Measurements from ENCODE around the gene BTBD10.
"Not testable (repeated sequence)": the region's sequence is repeated elsewhere in the genome, so short reads cannot be mapped to it uniquely, and the experiment has no call there.

The BTBD10 gene

GRCh38 chr11:13440100-13440855 lies 22.7 kb downstream of the BTBD10 start:
- no peak for DNase-seq (ENCODE audit: low read depth in 2 of 2)

GRCh38 chr11:13438291-13438690 lies 24.7 kb downstream of the BTBD10 start:
- DNase-seq (ENCODE audit: low read depth in 2 of 2) = no peak

DNA sequence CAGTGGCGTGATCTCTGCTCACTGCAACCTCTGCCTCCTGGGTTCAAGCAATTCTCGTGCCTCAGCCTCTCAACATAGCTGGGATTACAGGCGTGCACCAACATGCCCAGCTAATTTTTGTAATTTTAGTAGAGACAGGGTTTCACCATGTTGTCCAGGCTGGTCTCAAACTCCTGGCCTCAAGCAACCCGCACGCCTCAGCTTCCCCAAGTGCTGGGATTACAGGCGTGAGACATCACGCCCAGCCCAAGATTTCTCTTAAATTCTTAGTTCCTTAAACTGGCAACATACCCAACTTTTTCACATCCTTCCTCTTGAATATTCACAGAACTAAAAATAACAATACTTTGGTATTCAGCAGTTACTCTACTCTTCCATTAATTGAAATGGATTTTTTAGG lies 26.2 kb downstream of the BTBD10 start:
- not testable (repeated sequence) for DNase-seq (ENCODE audit: low read depth in 2 of 2)

- DNase-seq (ENCODE audit: low read depth in 2 of 2) = no peak
These were observed 28.5 kb downstream of the BTBD10 start for GRCh38 chr11:13434247-13435205.

- no peak for DNase-seq (ENCODE audit: low read depth in 2 of 2)
These were observed 29.6 kb downstream of the BTBD10 start for GRCh38 chr11:13433437-13433836.

DNA sequence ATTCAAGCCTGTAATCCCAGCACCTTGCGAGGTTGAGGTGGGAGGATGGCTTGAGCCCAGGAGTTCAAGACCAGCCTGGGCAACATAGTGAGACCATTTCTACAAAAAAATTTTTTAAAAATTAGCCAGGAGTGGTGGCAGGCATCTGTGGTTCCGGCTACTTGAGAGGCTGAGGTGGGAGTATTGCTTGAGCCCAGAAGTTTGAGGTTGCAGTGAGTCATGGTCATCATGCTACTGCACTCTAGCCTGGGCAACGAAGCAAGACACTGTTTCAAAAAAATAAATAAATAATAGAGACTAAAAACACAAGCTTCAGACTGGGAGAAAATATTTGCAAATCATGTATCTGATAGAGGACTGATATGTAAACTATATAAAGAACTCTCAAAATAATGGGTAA lies 33.2 kb downstream of the BTBD10 start:
- DNase-seq (ENCODE audit: low read depth in 2 of 2) = no peak

DNA sequence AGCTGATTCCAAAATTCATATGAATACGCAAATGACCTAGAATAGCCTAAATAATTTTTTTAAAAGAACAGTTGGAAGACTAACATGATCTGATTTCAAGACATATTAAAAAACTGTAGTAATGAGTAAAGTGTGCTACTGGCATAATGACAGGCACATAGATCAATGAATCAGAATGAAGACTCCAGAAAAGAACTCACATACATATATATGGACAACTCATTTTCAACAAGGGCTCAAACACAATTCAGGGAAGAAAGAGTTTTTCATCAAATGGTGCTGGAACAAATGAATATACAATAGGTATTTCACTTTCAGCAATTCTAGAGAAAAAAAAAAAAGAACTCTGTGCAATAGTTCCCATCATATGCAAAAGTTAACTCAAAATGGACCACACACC lies 33.7 kb downstream of the BTBD10 start:
- DNase-seq (ENCODE audit: low read depth in 2 of 2) = no peak

DNA sequence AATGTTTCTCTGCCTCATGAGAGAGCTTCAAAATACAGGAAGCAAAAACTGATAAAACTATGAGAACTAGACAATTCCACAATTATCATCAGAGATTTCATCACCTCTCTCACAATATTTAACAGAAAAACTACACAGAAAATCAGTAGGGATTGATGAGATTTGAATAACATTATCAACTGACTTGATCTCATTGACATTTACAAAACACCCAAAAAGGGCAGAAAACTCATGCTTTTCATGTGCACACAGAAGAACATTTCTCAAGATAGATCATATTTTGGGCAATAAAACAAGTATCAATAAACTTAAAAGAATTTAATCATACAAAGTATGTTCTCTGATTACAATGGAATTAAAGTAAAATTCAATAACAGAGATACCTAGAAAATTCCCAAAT lies 35.6 kb downstream of the BTBD10 start:
- no peak for DNase-seq (ENCODE audit: low read depth in 2 of 2)

DNA sequence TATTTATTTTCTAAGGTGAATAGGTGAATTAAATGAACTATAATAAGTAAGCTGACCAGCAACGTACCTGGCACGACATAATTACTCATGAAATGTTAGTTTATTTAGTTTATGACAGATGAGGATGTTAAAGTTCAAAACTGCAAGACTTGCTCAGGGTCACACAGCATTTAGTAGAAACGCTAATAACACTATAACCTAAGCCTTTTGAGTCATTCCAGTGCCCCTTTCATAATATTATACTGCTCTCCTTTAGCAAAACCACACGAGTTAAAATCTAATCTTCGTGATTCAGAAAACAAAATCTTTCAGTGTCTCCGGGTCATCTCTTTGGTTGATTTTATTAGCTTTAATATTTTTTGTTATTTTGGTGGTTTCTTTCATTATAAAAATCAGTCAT lies 39.6 kb downstream of the BTBD10 start:
- no peak for DNase-seq (ENCODE audit: low read depth in 2 of 2)

- no peak for DNase-seq (ENCODE audit: low read depth in 2 of 2)
These were observed 41.5 kb downstream of the BTBD10 start for GRCh38 chr11:13421561-13421960.

GRCh38 chr11:13415201-13415600 lies 47.8 kb downstream of the BTBD10 start:
- DNase-seq (ENCODE audit: low read depth in 2 of 2) = no peak

DNA sequence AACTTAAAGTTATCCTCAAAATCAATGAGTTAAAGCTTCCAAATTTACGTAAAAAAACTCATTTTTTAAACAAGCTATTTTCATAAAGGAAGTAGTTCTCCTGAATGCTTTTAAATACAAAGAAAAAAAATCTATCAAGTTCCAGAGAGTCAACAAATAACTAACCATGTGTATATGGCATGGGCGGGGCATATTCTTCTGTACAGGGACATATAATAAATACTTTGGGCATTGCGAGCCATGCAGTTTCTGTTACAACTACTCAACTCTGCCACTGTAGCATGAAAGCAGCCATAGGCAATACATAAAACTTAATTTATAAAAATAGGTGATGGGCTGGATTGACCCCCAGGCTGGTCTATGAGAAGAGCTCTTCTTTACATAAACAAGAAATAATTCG lies 57.8 kb downstream of the BTBD10 start:
- DNase-seq (ENCODE audit: low read depth in 2 of 2) = no peak

- not testable (repeated sequence) for DNase-seq (ENCODE audit: low read depth in 2 of 2)
These were observed 64.7 kb downstream of the BTBD10 start for GRCh38 chr11:13398335-13398734.

GRCh38 chr11:13391217-13391616 lies 71.8 kb downstream of the BTBD10 start:
- DNase-seq (ENCODE audit: low read depth in 2 of 2) = no peak

DNA sequence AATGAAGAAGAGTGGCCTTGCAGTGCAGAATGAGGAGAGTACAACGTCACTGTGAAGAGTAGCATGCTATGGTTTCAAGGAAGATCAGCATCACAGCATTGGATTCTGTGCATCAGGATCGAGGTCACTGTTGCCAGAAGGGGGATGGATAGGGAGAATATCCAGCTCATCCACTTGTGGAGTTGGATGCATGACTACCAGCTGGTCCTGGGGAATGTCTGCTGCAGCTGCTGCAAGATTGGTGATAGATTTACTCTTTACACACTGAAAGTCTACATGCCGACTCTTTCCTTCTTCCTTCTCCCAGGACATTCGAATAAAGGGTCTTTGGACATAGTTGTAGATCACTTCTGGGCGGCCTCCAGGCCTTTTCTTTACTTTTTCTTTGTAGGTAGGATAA lies 74.3 kb downstream of the BTBD10 start:
- no peak for DNase-seq (ENCODE audit: low read depth in 2 of 2)

DNA sequence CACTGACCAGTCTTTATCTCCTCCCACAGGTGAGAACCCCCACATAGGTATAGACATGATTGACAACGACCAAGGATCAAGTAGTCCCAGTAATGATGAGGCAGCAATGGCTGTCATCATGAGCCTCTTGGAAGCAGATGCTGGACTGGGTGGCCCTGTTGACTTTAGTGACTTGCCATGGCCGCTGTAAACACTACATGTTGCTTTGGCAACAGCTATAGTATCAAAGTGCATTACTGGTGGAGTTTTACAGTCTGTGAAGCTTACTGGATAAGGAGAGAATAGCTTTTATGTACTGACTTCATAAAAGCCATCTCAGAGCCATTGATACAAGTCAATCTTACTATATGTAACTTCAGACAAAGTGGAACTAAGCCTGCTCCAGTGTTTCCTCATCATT lies 76.5 kb downstream of the BTBD10 start:
- DNase-seq (ENCODE audit: low read depth in 2 of 2) = no peak

DNA sequence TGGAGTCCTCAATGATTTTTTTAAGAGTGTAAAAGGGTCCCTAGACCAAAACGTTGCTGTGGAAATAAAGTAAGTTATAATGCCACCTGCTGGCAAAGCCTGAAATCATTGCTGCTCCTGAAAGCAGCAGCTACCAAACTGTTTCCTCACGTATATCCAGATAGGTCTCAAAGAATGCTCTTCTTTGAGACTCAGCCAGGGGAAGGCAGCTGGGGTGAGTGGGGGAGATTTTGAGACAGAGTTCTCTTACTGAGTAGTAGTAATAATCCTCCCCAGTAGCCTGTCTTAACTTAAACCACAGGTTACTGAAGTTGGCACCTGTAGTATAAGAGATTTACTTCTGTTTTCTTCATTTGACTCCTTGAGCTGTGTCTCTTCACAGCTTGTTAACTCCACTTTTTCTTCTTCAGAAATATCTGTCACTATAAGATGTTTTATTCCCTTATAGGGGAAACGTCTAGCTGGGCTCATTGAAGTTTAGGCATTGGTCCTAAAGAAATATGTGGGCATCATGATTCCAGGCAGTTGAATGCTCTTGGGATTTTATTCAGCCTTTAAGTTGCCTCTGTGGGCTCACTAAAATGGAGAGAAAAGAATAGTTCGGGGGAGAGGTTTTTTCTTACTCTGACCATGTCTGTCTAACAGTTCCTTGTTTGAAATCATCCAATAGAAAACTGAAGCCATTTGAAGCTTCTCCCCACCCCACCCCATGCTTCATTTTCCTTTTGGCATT lies 77.9 kb downstream of the BTBD10 start:
- no peak for DNase-seq (ENCODE audit: low read depth in 2 of 2)

DNA sequence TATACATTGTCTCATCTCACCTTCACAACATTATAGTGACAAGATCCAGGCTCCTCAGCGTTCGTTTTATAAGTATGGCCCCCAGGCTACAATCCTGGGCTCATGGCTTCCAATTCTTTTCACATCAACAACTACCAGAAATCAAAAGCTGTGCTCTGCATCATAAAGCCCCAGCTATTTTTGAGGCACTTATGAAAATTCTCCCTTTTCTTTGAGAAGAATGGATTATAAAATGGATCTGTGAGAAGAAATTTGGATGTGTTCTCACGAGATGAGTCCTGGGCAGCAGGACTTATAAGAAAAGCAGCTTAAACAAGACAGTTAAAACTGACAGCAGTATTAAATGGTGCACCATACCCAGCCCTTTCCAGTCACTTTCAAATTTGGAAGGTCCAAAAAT lies 80.3 kb downstream of the BTBD10 start:
- DNase-seq (ENCODE audit: low read depth in 2 of 2) = no peak

DNA sequence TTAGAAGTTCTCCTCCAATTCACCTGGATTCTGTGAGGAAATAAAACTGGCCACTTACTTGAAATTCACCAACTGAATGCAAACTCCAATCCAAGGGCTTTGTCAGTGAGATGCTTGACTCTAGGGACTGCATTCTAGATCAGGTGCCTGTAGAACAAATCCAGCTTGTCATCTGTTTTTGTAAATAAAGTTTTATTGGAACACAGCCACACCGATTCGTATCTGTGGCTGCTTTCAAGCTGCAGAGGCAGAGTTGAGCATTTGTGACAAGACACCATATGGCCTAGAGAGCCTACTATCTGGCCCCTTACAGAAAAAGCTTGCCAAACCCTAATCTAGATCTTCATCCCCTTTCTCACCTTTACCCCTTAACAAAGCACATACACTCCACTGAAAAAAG lies 82.3 kb downstream of the BTBD10 start:
- no peak for DNase-seq (ENCODE audit: low read depth in 2 of 2)

- no peak for DNase-seq (ENCODE audit: low read depth in 2 of 2)
These were observed 84.7 kb downstream of the BTBD10 start for GRCh38 chr11:13378316-13378715.

GRCh38 chr11:13376838-13377237 lies 86.2 kb downstream of the BTBD10 start:
- no peak for DNase-seq (ENCODE audit: low read depth in 2 of 2)

GRCh38 chr11:13376402-13376801 lies 86.6 kb downstream of the BTBD10 start:
- no peak for DNase-seq (ENCODE audit: low read depth in 2 of 2)

Measured in stimulated activated CD8-positive, alpha-beta memory T cell treated with anti-CD3 and anti-CD28 coated beads, Interleukin-2, amount 100 ng/mL, for 1 hour (primary cell).